COLO668 (cell line): ENCODE data around the gene LRMDA.
A peak's percentile ranks its signal among the peaks of the same experiment; 100 is the strongest.

Source experiments
- DNase-seq: peaks from one replicate; lab custom pipeline; 2025; ENCODE audit not compliant: unreplicated experiment; lab: John Stamatoyannopoulos, UW

Gene LRMDA

DNA sequence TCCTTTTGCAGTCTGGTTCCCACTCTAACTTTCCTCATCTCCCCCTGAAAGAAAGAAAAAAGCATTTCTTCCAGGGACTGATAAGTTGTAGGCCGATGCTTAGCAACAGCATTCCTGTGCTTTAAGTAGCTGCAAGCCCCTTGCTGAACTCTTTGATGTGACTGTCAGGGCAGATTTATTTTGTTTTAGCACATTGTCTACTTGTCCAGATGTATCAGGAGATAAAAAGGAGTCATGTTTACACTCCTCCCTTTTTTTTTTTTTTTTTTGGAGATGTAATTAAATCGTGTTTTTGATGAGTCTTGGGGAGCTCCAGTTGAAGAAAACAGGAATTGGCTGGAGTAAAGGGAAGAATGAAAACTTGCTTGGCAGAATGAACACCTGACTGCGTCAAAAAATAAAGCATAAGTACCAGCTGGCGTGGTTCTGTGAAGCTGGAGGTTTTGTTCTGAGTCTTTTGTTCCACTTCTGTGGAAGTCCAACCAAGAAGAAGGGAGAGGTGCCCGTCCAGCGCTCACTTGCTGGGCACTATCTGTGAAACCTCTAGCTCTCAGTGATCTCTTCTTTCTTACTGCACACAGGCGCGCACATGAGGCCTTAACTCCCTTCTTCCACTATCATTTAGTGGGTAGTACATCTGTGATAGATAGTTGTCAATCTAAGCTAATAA, 871.7 kb downstream of the LRMDA start:
- DNase-seq: no peak

DNA sequence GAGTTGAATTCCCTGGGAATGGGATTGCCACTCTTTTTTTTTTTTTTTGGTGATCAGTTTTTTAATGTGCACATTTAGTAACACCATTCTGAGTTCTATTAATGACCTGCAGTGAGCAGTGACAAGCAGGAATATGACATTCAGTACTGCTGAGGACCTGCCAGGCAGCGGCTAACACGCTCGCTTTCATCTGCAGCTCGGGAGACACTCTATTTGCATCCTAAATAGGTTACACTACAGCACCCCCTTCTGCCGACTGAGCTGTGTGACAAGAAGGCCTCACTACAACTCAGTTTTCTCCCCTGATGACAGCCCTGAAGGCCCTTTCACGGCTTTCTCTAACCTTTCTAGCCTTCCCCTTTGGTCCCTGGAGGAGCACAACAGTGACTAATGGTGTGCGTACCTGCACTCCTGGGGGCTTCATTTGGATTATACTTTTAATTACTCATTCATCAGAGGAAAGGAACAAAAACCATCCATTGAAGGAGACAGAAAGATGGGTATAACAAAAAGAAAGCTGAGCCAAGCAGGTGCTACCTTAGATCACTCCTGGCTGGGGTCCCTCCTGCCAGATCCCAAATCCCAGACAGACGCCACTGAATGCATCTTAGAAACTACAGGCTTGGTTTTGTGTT, 872.4 kb downstream of the LRMDA start:
- DNase-seq: peak; percentile 71

GRCh38 chr10:76305930-76306615, 874.6 kb downstream of the LRMDA start:
- no peak for DNase-seq

- DNase-seq: no peak
Observed at GRCh38 chr10:76306856-76307255, 875.4 kb downstream of the LRMDA start.

DNA sequence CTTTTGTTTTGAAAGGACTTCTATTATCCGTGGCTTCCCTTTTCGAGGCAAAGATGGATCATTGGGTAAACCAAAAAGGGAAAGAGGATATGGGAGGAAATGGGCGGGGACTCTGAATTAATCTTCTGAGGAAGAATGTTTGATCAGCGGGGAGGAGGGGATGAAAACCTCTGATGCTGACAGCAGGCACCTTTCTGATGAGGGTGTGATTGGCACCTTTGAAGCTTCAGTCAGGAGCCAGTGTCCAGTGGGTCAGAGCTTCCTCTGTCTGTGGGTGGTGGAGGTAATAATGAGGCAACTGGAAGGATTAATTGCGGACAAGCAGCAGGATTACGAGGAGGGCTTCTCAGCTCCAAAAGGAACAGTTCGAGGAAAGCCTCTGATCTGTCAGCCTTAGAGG, 877.6 kb downstream of the LRMDA start:
- DNase-seq: no peak

GRCh38 chr10:76309741-76310587, 878.5 kb downstream of the LRMDA start:
- DNase-seq: no peak

- DNase-seq: no peak
Observed at GRCh38 chr10:76310588-76311080, 879.2 kb downstream of the LRMDA start.

GRCh38 chr10:76311752-76312636, 880.6 kb downstream of the LRMDA start:
- peak; percentile 41 for DNase-seq

- DNase-seq: no peak
Observed at GRCh38 chr10:76315240-76315639, 883.8 kb downstream of the LRMDA start.

DNA sequence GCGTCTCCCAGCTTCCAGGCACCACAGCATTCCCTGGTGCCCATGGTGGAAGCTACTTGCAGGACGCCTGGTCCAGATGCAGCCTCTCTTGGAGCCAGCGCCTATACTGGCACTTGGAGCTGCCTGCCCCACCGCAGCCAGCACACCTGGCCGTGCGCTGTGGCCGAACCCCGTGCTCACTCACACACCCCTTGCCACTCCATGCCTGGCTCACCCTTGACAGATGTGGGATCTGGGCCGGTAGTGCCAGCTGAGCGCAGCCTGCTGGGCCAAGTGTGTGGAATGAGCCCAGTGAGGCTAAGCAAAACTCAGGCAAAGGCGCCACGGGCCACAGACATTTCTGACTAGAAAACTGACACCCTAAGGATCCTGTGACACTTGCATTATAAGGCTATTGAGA, 884.8 kb downstream of the LRMDA start:
- no peak for DNase-seq

- DNase-seq: no peak
Observed at GRCh38 chr10:76317078-76317477, 885.7 kb downstream of the LRMDA start.

GRCh38 chr10:76318211-76318610, 886.8 kb downstream of the LRMDA start:
- DNase-seq: no peak

DNA sequence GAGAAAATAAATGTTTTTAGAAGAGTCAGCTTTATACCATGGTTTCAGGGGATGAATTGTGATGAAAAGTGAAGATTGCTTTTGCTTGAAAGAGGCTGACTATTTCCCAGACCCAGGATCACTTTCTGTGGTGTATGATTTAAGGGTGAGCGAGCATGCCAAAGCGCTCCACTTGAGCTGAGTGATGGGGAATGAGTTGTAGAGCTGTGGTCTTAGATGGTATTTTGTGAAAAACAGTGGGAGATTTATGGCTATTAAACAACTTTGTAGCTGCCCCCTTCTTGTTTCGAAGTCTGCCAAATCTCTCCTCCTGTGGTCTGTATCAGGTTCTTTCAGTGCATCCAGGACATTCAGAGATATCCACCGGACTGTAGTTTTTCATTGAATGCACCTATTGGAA, 888.2 kb downstream of the LRMDA start:
- DNase-seq: no peak

DNA sequence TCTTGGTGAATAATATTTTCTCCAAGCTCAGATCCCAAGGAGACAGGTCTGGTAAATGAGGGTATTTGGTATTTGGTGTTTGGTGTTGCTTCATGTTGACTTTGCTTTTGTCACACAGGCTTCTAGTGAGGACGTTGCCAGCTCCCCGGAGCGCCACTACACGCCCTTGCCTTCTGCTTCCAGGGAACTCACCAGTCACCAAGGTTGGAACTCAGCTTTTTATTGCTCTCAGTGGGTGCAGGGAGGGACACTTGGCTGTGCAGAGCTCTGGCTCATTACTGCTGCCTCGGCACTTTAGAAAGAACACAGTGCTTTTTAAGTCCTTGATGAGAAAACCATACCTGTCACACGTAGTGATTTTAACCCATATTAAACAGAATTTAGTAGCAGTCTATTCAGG, 892.9 kb downstream of the LRMDA start:
- DNase-seq: no peak

DNA sequence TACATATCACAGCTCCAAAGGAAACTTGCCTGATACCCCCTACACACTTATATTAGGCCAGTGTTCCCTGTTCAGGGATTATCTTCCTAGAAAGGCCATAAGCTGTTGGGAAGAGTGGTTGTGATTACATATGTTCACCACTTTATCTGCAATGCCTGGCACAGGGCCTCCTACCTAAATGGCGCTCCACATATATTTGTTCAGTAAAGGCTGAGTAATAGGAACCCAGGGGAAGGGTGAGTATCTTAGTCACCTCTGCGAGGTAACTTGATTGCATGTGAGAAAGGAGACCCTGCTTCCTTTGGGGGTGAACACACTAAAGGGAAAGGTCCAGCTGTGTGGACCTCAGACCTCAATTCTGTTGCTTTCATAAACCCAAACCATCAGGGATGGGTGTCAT, 896.0 kb downstream of the LRMDA start:
- no peak for DNase-seq

DNA sequence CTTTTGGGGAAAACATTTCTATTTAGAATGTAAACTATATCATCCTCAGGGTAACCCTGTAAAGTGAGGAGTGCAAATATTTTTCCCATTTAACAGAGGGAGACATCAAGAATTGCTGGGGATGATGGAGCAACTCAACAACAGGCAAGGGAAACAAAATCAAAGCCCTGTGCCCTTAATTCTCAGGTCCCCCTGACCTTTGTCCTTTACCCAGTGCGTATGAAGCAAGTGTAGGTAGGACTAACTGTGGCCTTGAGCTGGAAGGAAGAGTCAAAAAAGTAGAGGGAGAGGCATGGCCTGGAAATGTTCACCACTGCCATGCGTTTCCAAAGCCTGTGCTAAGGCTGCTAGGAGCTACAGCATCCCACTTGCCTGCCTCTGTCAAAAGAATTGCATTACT, 896.9 kb downstream of the LRMDA start:
- no peak for DNase-seq

DNA sequence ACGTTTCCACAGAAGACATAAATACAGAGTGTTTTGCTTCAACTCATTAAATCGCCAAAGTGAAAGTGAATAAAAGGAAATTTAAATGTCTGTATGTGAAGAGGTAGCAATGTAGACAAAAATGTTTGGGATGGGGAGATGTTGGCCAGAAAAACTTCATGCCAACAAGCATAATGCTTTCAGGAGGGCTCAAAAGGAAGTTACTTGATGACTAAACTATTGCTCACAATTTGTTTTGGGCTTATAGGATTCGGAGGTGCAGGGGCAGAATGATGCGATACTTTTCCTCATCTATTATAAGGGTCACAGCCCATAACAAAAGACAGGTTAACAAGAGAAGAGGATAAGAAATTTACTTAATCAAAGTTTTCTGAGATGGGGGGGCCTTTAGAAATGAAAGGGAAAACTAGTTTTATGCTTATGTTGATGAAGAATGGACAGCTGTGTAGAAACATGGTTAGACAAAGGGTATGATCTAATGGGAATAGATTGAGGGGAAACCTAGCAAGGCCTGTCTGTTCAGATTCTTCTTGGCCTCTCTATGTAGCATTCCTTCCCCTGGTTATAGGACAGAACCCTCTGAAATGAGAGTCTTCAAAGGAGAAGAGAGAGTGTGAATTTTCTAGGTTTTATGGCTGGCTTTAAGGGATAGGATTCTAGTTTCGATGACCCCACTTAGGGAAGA, 898.6 kb downstream of the LRMDA start:
- DNase-seq: no peak

DNA sequence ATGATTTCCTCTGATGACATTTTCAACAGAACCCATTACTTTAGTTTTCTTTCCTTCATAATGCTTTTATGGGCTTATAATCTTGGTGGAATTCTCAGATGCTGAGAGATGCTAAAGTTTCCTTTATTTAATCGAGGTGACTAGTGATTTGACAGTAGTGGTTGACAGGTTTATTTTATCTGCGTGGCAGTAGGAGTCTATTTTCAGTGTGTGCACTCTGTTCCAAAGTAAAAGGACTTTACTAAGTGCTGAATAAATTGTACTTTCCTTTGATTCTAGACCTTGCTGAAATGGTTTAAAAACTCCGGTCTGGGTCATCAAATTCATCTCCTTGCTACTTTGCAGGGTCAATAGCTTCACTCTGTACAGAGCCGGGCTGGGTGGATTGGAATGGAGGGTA, 900.3 kb downstream of the LRMDA start:
- no peak for DNase-seq

GRCh38 chr10:76333326-76333725, 901.9 kb downstream of the LRMDA start:
- DNase-seq: no peak

DNA sequence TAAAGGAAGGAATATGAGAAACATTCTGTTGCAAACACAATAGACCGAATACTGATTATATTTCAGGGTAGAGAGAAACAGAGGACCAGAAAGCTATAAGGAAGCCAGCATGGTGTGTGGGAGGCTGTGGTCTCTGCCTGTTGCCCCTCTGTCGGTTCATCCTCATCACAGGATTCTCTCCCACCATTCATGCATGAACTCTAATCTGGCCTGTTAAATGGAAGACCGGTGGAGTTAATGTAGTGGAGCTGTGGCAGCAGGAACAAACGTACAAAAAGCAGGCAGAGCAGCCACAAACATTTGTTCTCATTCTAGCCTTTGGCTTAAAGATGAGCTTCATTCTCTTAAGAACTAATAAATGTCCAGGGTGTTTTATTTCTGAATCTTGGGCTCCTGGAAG, 902.4 kb downstream of the LRMDA start:
- DNase-seq: no peak
